GM11168 (cell line): Measurements from ENCODE around the gene PPP4C.

Experiments
- in situ Hi-C: fragments of 300-500 bp; cut with MboI; formaldehyde crosslinking; loops from one replicate; pipeline ENCODE4 v1.12.0; 2022; ENCODE audit warnings: low sequenced_read_pairs; ENCODE audit not compliant: unreplicated experiment

Gene PPP4C

DNA sequence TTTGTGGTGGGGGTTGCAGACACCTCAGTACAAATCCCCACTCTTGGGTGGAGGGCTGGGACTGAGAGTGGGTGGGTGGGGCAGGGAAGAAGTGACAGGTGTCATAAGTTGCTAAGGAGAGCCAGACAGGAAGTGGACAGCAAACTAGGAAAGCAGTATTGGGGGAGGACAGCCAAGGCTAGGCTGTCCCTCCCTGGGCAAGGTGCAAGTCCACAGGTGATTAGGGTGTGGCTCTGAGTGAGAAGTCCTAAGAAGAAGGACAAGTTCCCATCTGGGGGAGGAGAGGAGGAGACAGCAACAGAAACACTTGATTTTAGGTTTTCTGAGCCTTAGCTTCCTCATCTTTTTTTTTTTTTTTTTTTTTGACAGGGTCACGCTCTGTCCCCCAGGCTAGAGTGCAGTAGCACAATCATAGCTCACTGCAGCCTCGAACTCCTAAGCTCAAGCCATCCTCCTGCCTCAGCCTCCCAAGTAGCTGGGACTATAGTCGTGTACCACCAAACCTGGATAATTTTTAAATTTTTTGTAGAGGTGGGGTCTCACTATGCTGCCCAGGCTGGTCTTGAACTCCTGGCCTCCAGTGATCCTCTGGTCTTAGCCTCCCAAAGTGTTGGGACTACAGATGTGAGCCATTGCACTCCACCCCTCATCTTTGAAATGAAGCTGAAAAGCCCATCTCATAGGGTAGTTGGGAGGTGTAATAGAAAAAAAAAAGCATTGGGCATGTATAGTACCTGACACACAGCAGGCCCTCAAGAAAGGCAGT lies 44.7 kb downstream of the PPP4C start:
- in situ Hi-C loops, result no loop called here

DNA sequence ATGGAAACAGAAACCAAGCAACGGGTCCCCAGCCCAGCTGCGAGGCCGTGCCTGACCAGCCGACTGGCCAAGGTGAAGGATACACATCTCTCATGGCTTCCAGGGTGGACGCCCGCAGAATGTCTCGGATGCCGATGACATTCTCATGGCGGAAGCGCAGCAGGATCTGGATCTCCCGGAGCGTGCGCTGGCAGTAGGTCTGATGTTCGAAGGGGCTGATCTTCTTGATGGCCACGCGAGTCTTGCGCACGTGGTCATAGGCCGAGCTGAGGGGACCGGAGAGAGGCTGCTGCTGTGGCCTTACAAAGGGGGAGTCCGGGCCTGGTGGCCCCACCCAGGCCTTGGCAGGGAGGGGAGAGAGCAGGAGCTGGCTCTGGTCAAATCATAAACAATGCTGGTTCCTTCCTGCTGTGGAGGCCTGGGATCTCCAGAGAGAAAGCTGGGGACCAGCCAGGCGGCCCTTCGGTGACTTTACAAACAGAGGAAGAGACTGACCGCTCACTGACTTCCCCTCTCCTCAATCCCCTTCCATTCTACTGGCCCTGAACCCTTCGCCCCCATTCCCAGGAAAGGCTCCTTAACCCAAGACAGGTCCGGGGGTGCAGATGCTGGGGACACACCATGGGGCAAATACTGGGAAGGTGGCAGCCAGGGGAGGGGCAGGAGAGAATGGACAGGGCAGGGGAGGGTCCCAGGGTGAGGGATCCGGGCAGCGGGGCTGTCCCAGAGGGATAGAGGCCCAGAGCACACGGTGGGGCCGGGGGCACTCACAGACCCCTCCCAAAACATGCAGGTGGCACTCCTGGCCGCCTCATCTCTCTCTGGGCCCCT lies 46.2 kb downstream of the PPP4C start:
- in situ Hi-C loops, result no loop called here

DNA sequence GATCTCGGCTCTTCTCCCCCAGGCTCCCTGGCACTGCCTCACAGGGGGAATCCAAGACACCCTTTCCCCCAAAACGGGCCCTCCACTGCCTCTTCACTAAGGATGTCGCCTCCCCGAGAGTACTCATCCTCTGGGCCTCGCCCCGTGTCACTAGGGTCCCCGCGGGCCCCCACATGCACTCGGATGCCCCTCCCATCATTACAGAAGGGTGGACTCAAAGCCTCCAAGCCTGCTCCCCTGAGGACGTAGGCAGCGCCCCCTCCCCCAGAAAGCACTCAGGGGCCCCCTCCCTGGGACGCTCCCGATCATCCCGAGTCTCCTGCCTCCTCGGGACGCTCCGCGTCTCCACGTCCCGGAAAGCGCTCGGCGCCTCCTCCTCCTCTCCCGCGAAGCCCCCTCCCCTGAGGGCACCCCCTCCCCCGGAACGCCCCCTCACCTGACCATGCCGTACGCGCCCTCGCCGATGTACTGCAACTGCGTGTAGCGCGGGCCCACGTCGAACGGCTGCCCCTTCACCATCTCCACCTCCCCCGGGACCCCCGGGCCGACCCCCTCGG lies 46.9 kb downstream of the PPP4C start:
- in situ Hi-C loops, result no loop called here

DNA sequence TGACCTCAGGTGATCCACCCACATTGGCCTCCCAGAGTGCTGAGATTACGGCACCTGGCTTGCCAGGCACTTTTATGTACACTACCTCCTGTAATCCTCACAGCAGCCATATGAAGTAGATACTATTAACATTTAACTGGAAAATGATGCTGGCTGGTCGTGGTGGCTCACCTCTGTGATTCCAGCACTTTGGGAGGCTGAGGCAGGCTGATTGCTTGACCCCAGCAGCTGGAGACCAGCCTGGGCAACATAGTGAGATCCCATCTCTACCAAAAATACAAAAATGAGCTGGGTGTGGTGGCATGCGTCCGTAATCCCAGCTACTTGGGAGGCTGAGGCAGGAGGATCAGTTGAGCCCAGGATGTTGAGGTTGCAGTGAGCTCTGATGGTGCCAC lies 49.2 kb downstream of the PPP4C start:
- in situ Hi-C loops, result loop anchor here (25.0 kb wide), 1 partner anchor 663 kb away; the partner anchor contains the start of genes BOLA2, SLX1B and SULT1A4

DNA sequence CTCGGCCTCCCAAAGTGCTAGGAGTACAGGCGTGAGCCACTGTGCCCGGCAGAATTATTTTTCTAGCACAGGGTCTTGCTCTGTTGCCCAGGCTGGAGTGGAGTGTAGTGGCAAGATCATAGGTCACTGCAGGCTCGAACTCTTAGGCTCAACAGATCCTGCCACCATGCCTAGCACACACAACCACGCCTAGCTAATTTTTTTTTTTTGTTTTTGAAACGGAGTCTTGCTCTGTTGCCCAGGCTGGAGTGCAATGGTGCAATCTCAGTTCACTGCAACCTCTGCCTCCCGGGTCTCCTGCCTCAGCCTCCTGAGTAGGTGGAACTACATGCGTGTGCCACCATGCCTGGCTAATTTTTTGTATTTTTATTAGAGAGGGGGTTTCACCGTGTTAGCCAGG lies 49.9 kb downstream of the PPP4C start:
- in situ Hi-C loops, result loop anchor here (25.0 kb wide), 1 partner anchor 663 kb away; the partner anchor contains the start of genes BOLA2, SLX1B and SULT1A4

DNA sequence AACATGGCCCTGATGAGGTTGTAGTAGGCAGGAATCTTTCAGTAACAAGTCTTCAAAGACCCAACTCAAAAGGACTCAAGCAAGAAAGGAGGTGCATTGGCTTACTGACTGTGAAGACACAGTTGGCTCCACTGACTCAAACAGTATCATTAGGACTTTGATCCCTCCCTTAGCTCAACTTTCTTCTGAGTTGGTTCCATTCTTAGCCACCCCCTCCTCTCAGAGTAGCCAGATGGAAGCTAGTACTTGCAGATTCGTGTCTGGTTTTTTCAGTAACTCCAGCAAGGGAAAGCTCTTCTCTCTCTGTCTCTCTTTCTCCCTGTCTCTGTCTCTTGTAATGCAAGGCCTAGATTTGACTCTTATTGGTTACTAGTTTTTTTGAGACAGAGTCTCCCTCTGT lies 52.2 kb downstream of the PPP4C start:
- in situ Hi-C loops, result loop anchor here (25.0 kb wide), 1 partner anchor 666 kb away; the partner anchor contains the start of genes BOLA2, SLX1B and SULT1A4

DNA sequence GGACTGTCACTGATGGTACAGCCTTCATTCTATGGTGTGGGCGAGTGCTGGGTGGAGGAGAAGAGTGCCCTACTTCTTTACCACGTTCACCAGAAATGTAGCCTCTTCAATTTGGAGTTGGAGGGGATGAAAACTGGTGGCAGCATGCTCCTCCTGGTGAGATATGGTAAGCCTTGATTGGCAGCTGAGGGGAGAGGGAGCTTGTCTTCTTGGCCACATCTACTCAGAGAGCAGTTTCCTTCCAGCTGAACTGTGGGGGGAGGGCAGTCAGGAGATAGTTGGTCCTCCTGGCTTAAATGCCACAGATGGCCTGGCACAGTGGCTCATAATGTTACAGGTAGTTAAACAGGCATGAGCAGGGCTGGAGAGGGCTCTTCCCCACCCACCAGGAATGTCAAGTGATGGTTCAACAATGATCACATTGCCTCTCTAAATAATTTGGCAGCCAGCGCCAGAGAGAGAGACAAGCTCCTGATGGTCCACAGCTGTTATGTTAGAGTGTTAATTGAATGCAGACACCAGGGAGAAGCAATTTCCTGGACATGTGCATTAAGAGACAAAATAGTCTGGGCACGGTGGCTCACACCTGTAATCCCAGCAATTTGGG lies 56.2 kb downstream of the PPP4C start:
- in situ Hi-C loops, result loop anchor here (25.0 kb wide), 1 partner anchor 670 kb away; the partner anchor contains the start of genes BOLA2, SLX1B and SULT1A4

DNA sequence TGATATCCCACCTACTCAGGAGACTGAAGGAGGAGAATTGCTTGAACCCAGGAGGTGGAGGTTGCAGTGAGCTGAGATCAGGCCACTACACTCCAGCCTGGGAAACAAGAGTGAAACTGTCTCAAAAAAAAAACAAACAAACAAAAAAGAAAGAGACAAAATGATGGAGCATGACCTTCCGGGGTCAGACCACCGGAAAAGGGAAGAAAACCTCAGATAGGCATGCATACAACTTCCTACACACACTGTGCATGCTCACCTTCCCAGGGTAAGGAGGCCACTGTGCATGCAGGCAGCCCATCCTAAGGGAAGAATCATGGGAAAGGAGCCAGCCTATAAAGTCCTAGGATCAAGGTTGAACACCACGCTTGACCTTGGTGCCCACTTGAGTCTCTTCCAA lies 56.8 kb downstream of the PPP4C start:
- in situ Hi-C loops, result loop anchor here (25.0 kb wide), 1 partner anchor 670 kb away; the partner anchor contains the start of genes BOLA2, SLX1B and SULT1A4
